LNCAP (cell line): ENCODE results near the gene SESN2.

ENCODE experiments used
- TF ChIP-seq, protein P1 (sequence below): fragments of 450-650 bp; IDR thresholded peaks from 2 replicates; pipeline ENCODE4 v1.5.1; 2017; ENCODE audit warnings: mild to moderate bottlenecking

Gene SESN2

DNA sequence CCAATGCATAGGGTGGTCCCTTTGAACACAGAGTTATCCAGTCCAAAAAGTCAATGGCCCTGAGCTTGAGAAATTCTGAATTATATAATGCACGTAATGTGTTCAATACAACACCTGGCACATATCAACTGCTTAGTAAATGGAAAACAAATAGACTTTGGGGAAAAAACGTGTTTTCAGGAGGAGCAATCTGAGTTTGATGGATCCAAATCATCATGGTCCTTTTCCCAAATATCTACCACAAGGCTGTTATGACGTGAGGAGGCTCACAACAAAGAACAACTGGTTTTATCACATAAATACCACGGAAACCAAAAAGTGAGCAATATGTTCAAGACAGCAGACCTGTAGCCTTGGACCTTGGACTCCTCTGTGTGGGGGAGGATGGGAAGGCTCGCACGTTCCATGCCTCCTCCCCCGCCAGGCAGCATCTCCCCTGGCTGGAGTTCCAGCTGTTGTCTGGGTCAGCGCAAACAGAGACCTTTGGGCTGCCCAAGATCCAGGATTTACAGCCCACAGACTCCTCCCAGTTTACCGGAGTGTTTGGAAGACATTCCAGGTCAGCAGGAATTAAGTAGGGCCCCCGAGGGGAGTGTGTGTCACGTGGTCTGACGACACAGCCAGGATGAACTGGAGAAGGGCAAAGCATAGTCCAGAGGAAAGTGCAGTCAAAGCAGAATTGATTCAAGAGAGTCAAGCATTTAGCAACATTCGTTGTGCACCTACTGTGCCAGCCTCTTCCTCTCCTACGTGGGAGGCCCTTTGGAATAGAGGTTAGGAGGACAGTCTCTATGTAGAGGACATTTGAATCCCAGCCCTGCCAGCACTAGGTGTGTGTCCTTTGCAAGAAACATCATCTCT lies 37.3 kb downstream of the SESN2 start:
- TF ChIP-seq, protein P1, sequence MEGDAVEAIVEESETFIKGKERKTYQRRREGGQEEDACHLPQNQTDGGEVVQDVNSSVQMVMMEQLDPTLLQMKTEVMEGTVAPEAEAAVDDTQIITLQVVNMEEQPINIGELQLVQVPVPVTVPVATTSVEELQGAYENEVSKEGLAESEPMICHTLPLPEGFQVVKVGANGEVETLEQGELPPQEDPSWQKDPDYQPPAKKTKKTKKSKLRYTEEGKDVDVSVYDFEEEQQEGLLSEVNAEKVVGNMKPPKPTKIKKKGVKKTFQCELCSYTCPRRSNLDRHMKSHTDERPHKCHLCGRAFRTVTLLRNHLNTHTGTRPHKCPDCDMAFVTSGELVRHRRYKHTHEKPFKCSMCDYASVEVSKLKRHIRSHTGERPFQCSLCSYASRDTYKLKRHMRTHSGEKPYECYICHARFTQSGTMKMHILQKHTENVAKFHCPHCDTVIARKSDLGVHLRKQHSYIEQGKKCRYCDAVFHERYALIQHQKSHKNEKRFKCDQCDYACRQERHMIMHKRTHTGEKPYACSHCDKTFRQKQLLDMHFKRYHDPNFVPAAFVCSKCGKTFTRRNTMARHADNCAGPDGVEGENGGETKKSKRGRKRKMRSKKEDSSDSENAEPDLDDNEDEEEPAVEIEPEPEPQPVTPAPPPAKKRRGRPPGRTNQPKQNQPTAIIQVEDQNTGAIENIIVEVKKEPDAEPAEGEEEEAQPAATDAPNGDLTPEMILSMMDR: no peak

DNA sequence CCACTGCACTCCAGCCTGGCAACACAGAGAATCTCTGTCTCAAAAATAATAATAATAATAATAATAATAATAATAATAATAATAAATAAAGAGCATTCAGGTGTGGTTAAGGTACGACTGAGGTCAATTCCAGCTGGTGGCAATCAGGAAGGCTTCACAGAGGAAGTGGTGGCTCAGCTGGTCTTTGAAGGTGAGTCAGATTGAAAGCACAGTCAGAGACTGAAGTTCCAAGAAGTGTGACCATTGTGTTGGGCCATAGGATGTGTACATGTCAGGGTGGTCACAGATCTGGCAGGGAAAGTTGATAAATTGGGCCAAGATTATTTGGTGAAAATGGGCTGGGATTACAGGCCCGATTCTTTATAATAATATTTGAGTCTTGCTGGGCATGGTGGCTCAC lies 38.5 kb downstream of the SESN2 start:
- TF ChIP-seq, protein P1: no peak

DNA sequence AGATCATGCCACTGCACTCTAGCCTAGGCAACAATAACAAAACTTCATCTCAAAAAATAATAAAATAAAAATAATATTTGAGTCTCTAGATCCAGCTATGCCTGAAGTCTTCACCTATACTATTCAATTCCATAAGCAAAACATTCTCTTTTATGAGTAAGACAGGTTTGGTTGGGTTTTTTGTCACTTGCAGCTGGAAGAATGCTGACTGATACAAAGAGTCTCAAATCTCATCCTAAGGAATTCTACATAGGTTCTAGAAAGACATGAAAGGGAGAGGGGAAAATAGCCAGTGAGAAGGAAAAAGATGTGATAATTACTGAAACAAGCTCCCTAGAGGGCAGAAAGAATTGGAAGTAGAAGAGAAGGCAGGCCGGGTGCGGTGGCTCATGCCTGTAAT lies 39.1 kb downstream of the SESN2 start:
- TF ChIP-seq, protein P1: no peak

DNA sequence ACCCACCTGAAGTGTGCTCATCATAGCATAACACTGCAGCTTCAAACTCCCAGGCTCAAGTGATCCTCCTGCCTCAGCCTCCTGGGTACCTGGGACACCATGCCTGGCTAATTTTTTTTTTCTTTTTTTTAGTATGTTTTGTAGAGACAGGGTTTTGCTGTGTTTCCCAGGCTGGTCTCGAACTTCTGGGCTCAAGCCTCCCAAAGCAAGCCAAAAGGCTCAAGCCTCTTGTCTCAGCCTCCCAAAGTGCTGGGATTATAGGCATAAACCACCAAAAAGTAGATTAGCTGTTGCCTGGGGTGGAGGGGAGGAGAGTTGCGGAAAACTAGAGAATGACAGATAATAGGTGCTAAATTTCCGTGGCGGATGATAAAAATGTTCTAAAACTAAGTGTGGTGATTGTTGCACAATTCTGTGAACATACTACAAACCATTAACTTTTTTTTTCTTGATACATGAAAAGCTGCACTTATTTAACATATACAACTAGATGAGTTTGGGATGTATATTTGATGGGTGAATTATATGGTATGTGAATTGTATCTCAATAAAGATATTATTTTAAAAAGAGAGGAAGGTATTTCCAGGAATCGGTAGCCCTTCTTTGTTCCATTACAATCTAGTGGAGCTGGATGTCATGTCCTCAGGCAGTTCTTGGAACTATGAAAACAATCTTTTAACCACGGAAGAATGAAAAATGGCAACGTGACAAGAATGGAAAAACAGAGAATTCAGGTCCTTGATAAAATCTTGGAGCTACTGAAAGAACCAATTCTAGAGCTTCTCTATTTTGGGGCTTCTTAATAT lies 42.3 kb downstream of the SESN2 start:
- TF ChIP-seq, protein P1: no peak

DNA sequence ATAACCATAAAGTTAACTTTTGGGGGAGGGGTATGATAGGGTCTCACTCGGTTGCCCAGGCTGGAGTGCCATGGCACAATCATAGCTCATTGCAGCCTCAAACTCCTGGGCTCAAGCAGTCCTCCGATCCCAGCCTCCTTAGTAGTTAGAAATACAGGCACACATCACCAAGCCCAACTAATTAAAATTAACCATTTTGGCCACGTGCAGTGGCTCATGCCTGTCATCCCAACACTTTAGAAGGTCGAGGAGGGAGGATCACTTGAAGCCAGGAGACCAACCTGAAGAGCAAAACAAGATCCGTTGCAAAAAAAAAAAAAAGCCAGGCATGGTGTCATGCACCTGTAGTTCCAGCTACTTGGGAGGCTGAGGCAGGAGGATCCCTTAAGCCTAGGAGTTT lies 42.9 kb downstream of the SESN2 start:
- TF ChIP-seq, protein P1: no peak

DNA sequence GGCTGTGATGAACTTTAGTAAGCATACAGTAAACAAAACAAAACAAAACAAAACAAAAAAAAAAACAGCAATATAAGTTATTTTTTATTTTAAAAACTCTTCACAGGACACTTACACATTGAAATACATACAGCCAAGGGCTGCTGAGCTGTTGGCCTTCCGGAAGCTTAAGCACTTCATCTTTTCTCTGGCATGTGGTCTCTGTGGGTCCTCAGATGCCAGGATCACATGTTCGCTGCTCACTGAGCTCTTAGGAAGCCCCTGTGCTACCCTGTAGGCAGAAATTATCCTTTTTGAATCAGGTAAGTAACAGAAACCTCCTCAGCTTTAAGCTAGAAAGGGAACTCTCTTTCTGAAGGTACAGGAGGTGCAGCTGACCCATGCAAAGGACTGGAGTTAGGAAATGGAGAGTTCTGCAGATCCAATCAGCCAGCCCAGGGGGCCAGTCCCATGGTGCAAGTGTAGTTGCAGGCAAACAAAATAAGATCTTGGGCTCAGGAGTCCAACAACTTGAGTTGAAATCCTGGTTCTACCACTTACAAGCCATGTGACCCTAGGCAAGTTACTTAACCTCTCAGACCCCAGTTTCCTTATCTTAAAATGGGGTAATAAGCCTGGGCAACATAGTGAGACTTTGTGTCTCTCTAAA lies 47.1 kb downstream of the SESN2 start:
- TF ChIP-seq, protein P1: no peak

DNA sequence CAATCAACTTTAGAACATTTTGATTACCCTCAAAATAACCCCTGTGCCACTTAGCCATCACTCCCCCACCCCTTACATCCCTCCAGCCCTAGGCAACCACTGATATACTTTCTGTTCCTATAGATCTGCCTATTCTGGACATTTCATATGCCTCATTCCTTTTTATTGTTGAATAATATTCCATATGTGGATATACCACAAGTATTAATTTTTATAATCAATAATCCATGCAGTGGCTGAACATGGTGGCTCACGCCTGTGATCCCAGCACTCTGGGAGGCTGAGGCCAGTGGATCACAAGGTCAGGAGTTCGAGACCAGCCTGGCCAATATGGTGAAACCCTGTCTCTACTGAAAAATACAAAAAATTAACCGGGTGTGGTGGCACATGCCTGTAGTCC lies 49.4 kb downstream of the SESN2 start:
- TF ChIP-seq, protein P1: no peak
